ENCODE data around the gene SLC10A3.

GRCh38 chrX:154439841-154440240, 50.6 kb downstream of the SLC10A3 start:
- TF ChIP-seq, protein P1, sequence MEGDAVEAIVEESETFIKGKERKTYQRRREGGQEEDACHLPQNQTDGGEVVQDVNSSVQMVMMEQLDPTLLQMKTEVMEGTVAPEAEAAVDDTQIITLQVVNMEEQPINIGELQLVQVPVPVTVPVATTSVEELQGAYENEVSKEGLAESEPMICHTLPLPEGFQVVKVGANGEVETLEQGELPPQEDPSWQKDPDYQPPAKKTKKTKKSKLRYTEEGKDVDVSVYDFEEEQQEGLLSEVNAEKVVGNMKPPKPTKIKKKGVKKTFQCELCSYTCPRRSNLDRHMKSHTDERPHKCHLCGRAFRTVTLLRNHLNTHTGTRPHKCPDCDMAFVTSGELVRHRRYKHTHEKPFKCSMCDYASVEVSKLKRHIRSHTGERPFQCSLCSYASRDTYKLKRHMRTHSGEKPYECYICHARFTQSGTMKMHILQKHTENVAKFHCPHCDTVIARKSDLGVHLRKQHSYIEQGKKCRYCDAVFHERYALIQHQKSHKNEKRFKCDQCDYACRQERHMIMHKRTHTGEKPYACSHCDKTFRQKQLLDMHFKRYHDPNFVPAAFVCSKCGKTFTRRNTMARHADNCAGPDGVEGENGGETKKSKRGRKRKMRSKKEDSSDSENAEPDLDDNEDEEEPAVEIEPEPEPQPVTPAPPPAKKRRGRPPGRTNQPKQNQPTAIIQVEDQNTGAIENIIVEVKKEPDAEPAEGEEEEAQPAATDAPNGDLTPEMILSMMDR (tag by site-specific recombination; IDR thresholded peaks at IDR 0.05), result no peak
- no peak for TF ChIP-seq SETDB1 (IDR thresholded peaks at IDR 0.05; ENCODE audit: insufficient read length, low read length)
- no peak for TF ChIP-seq AEBP2 (tag by site-specific recombination; IDR thresholded peaks at IDR 0.05; ENCODE audit: borderline replicate concordance)
- TF ChIP-seq, protein P2, sequence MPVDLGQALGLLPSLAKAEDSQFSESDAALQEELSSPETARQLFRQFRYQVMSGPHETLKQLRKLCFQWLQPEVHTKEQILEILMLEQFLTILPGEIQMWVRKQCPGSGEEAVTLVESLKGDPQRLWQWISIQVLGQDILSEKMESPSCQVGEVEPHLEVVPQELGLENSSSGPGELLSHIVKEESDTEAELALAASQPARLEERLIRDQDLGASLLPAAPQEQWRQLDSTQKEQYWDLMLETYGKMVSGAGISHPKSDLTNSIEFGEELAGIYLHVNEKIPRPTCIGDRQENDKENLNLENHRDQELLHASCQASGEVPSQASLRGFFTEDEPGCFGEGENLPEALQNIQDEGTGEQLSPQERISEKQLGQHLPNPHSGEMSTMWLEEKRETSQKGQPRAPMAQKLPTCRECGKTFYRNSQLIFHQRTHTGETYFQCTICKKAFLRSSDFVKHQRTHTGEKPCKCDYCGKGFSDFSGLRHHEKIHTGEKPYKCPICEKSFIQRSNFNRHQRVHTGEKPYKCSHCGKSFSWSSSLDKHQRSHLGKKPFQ (tag by site-specific recombination; IDR thresholded peaks at IDR 0.05), result no peak
- no peak for TF ChIP-seq ZNF274 (IDR thresholded peaks at IDR 0.05; ENCODE audit: low read length)
- no peak for TF ChIP-seq ZNF274 (tag by site-specific recombination; IDR thresholded peaks at IDR 0.05; ENCODE audit: borderline replicate concordance)

All from HEK293 (cell line).